Esophagus (tissue), 2 donors: Measurements from ENCODE around the gene INPP4B. TPM values are rescaled to one million over a fixed set of nuclear protein-coding genes. Genes with fewer than 3 reads are reported as not detected.

Source experiments
- H3K27ac ChIP-seq, 2 donors: one replicate each; pipeline ENCODE4 v1.5.1; 2013; ENCODE audit warnings: low read depth in 2 of 2, mild to moderate bottlenecking in 2 of 2, inconsistent platforms in 1 of 2, low read length in 1 of 2, moderate library complexity in 1 of 2
- H3K27me3 ChIP-seq, 2 donors: one replicate each; pipeline ENCODE4 v1.6.1; 2013; ENCODE audit warnings: low read length in 2 of 2, control low read depth in 1 of 2, mild to moderate bottlenecking in 1 of 2; ENCODE audit not compliant: insufficient read depth in 2 of 2, control insufficient read depth in 1 of 2
- H3K36me3 ChIP-seq, 2 donors: one replicate each; pipeline ENCODE4 v1.6.1; 2013; ENCODE audit warnings: low read length in 1 of 2; ENCODE audit not compliant: control insufficient read depth in 2 of 2, insufficient read depth in 2 of 2
- H3K4me1 ChIP-seq, 2 donors: one replicate each; pipeline ENCODE4 v1.6.1; 2013; ENCODE audit warnings: low read length in 1 of 2; ENCODE audit not compliant: control insufficient read depth in 2 of 2, insufficient read depth in 2 of 2
- H3K4me3 ChIP-seq, 2 donors: one replicate each; pipeline ENCODE4 v1.5.1; 2013; ENCODE audit warnings: low read length in 2 of 2, mild to moderate bottlenecking in 2 of 2, low read depth in 1 of 2, moderate library complexity in 1 of 2
- H3K9me3 ChIP-seq, 2 donors: one replicate each; pipeline ENCODE4 v1.6.1; 2013; ENCODE audit warnings: mild to moderate bottlenecking in 2 of 2, low read depth in 1 of 2, low read length in 1 of 2, moderate library complexity in 1 of 2; ENCODE audit not compliant: control insufficient read depth in 2 of 2, insufficient read depth in 1 of 2
- WGBS, 2 donors: extraction: QIAGEN DNeasy Blood & Tissue Kit; methylation state at CpG; one replicate each; pipeline ENCODE4 v1.1.7; 2013; 5-methylcytosine and 5-hydroxymethylcytosine counted together
- polyA plus RNA-seq, 2 donors: library from polyadenylated mRNA; stranded (reverse); fragments of 200-250 nt; gene quantifications; one replicate each; pipeline ENCODE4 v1.2.3, GENCODE V29; 2013
- donor health status: healthy with polysubstance abuse.
- donor health status: Bipolar disorder and iron deficiency.

INPP4B gene
- polyA plus RNA-seq, 2 donors = 2.5 to 4.4 TPM

DNA sequence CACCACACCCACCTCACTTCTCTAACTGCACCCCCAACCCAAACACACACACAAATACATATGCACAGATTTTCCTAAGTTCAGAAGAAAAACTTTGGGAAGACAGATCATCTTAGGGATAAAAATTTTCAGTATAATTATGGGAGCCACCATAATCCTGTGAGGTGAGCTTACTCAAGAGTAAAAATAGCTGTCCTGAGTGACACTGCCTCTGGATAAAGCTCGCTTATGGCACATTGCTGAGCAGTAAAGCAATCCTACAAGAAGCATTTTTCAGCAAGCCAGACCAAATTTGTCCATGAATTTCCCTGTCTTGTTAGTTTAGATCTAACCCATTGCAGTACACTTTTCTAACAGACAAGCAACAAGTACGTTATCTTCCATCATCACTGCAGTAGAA lies 83.8 kb downstream of the INPP4B start:
- Histone ChIP-seq H3K4me1 (no peaks in the 10 kb centered on the region), H3K27ac (no peak overlapping the region), H3K9me3 (no peaks in the 10 kb centered on the region), H3K36me3 (no peaks in the 10 kb centered on the region), H3K4me3 (no peak overlapping the region), H3K27me3 (peaks cover 0 to 3% of the 10 kb centered on the region in 2 donors)
- WGBS, 2 donors = 92 to 95% methylated on average over 2 of the region's 2 CpGs

DNA sequence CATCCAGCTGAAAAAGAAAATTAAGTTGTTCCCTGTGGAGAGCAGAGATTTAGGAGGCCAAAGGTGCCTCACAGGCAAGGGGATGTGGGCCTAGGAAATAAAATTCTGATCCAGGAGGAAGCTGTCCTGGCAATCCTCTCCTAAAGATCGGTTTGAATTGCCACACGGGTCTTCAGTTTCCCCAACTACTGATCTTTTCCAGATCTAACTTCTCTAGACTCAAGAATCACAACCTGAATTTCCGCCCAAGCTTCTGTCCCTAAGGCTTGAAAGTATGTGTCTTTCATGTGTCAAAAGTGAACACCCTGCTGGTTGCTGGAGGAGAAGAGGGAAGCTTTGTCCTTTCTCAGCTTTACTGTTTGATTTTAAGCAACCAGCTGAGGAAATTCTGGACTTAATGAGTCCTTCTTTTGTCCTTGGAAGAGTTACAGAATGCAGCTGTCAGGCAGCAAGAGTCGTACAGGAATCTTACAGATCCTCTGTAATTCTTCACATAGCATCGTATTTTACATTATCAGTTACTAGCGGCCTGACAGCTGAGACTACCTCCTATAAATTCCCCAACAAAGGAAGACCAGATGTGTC lies 93.8 kb downstream of the INPP4B start:
- WGBS, 2 donors = 76 to 78% methylated on average over 6 of the region's 6 CpGs
- Histone ChIP-seq H3K27ac (no peak overlapping the region), H3K9me3 (no peaks in the 10 kb centered on the region), H3K27me3 (no peaks in the 10 kb centered on the region), H3K4me3 (no peak overlapping the region), H3K4me1 (no peaks in the 10 kb centered on the region), H3K36me3 (no peaks in the 10 kb centered on the region)

DNA sequence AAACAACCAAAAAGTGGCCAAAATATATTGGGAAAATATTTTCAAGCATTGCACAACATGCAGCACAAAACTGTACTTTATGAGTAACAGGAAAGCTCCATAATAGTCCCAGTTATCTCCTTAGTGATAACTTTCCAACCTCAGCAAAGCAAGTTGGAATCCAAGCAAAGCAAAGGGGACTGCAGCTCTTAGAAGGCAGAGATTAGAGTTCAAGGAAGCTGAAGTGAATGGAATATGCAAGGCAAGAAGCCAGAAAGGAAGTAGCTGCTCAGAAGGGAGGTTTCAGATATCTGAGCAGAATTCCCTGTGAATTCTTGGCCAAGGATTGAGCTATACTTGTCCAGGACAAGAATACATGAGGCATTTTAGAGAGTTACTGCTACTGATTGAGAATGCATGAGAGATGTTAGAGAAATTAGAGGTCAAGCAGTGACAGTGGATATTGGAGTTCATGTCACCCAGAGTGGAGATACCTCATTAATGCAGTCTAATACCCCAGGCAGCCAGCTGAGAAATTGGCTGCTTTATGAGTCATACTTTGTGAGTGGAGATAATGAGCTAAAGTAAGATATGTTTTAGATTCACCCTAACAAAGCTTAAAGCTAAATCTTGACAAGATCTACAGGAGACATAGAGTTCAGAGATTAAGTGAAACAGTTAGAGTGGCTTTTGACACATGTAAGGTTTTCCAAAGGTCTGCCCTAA lies 102.8 kb downstream of the INPP4B start:
- no peaks in the 10 kb centered on the region for H3K4me1 ChIP-seq
- H3K4me3 ChIP-seq = no peak overlapping the region
- no peak overlapping the region for H3K27ac ChIP-seq
- no peaks in the 10 kb centered on the region for H3K36me3 ChIP-seq
- H3K9me3 ChIP-seq = no peaks in the 10 kb centered on the region
- H3K27me3 ChIP-seq = no peaks in the 10 kb centered on the region

DNA sequence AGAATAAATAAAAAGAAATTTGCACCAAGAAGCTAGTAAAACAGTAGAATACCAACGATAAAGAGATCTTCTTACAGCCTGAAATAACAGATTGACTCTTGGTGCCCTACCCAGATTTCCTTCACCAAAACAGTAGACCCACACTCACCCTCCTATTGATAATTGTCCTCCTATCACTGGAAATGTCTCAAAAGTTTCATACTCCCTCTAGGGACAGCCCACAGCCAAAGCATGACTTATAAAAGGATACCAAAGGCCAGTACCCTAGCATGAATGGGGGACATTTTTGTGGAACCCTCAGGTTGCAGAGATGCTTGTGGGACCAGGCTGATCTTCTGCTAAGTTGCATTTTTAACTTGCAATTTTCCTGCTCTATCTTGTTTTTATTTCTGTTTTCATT lies 104.1 kb downstream of the INPP4B start:
- no peak overlapping the region for H3K27ac ChIP-seq
- H3K4me3 ChIP-seq = no peak overlapping the region
- H3K4me1 ChIP-seq = no peaks in the 10 kb centered on the region
- no peaks in the 10 kb centered on the region for H3K9me3 ChIP-seq
- 77 to 83% methylated on average over 1 of the region's 1 CpG for WGBS, 2 donors
- no peaks in the 10 kb centered on the region for H3K27me3 ChIP-seq
- H3K36me3 ChIP-seq = no peaks in the 10 kb centered on the region

DNA sequence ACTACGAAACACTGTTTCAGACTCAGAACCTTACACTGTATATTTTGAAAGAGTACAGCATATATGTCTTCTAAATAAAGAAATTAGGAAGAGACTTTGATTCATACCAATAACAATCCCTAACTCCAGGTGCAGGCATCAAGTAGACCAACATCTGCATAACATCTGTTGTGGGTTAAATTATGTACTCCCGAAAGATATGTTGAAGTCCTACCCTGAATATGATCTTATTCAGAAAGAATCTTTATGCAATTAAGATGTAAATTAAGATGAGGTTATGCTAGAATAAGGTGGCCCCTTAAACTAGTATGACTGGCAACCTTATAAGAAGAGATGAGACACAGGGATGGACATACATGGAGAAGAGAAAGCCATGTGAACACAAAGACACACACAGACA lies 117.9 kb downstream of the INPP4B start:
- H3K36me3 ChIP-seq = no peaks in the 10 kb centered on the region
- H3K9me3 ChIP-seq = no peaks in the 10 kb centered on the region
- H3K4me1 ChIP-seq = no peaks in the 10 kb centered on the region
- H3K27ac ChIP-seq = no peak overlapping the region
- H3K4me3 ChIP-seq = no peak overlapping the region
- 88 to 90% methylated on average over 2 of the region's 2 CpGs for WGBS, 2 donors
- H3K27me3 ChIP-seq = no peaks in the 10 kb centered on the region

DNA sequence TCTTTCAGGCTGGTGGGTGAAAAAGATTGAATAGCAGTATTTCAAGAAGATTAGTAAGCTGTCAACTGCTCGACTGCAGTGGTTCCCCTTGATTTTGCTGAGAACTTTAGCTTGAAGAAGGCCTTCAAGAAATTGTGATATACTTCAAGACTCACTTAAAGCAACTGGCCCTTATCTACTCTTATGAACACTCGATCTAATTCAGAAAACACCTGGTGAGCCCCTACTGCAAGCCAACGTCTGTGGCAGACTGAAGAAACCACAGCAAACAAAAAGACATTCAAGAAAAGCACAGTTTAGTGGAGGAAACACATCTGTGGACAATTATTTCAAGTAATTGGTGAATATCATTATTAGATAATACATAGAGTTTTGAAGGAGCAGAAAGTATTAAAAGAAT lies 119.0 kb downstream of the INPP4B start:
- 60 to 66% methylated on average over 3 of the region's 3 CpGs for WGBS, 2 donors
- H3K27me3 ChIP-seq = no peaks in the 10 kb centered on the region
- no peak overlapping the region for H3K27ac ChIP-seq
- no peak overlapping the region for H3K4me3 ChIP-seq
- no peaks in the 10 kb centered on the region for H3K36me3 ChIP-seq
- H3K9me3 ChIP-seq = no peaks in the 10 kb centered on the region
- no peaks in the 10 kb centered on the region for H3K4me1 ChIP-seq

DNA sequence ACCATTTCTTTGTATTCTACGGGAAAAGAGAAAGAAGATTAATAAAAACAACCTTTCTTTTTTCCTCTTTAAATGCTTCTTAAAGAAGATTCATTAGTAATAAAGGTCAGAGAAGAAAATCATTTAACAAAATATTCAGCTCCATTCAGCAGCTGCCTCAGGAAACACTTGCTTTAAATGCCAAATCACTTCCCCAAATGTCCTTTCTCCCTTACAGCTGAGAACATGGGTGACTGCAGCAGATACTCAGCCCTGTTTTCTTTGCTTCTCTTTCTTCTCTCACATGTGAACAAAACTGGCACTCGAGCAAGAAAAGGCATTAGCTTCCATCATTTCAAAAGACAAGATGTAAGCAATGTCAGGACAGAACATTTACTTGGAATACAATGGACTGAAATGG lies 120.2 kb downstream of the INPP4B start:
- Histone ChIP-seq H3K9me3 (no peaks in the 10 kb centered on the region), H3K27me3 (no peaks in the 10 kb centered on the region), H3K4me1 (no peaks in the 10 kb centered on the region), H3K4me3 (no peak overlapping the region), H3K27ac (no peak overlapping the region), H3K36me3 (no peaks in the 10 kb centered on the region)
- WGBS, 2 donors = 60 to 70% methylated on average over 2 of the region's 2 CpGs

DNA sequence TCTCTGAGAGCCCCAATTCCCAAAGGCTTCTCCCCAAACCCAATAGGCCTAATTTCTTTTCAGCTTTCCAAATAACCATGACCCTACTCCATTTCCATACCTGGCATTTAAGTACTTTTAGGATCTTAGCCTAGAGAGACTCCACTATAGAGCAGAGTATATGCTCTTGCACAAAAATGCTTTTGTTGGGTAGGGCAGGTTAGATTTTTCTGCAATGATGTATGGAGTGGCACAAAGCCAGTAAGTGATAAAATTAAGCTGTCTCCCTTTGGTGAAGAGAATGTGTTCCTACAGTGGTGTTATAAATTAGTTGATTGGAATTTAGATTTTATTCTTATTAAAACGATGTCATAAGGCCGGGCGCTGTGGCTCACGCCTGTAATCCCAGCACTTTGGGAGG lies 124.9 kb downstream of the INPP4B start:
- H3K4me1 ChIP-seq = no peaks in the 10 kb centered on the region
- H3K27me3 ChIP-seq = no peaks in the 10 kb centered on the region
- H3K4me3 ChIP-seq = no peak overlapping the region
- 88 to 89% methylated on average over 4 of the region's 4 CpGs for WGBS, 2 donors
- no peaks in the 10 kb centered on the region for H3K36me3 ChIP-seq
- H3K27ac ChIP-seq = no peak overlapping the region
- H3K9me3 ChIP-seq = no peaks in the 10 kb centered on the region

DNA sequence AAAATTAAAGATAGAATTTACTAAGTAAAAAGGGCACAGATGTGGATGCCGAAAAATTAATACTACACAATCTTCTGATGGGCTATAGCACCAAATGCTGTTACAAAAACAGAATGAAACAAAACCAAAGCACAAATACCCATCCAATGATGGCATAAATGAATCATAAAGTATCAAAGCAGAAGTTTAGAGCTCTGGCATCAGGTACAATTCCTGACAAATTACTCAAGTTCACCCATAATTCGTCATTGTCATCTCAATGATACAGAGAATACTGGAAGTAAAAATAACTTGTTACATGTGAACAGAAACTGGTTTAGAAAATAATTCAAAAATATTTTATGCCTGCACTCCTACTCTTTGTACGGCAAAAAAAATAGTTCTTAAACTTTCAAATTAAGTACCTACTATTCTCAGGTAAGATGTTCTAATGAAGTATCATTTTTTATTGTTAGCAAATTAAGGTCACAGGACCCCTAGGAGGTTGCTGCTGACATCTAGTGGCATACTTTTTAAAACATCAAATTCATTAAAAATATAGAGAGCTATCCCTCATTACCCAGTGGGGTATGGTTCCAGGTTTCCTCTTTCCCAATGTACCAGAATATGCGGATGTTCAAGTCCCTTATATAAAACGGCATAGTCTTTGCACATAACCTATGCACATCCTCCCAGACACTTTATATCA lies 126.1 kb downstream of the INPP4B start:
- no peaks in the 10 kb centered on the region for H3K9me3 ChIP-seq
- no peak overlapping the region for H3K4me3 ChIP-seq
- no peak overlapping the region for H3K27ac ChIP-seq
- no peaks in the 10 kb centered on the region for H3K36me3 ChIP-seq
- no peaks in the 10 kb centered on the region for H3K27me3 ChIP-seq
- 51 to 59% methylated on average over 5 of the region's 5 CpGs for WGBS, 2 donors
- no peaks in the 10 kb centered on the region for H3K4me1 ChIP-seq

DNA sequence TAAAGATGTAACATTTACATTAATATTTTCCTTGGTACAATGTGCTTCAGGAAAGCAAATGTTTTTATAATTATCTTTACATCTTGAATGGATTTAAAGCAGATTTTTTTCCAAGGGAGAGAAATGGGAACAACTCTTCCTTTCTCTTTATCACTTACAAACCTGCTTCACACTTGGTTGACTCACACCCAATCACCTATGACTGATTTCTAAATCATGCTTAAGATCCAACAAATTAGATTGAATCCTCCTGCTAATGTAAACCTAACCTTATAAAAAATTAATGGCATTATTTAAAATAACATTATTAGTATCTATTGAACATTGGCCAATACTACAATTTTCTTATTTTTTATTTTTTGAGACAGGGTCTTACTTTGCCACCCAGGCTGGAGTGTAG lies 127.1 kb downstream of the INPP4B start:
- Histone ChIP-seq H3K27me3 (no peaks in the 10 kb centered on the region), H3K4me1 (no peaks in the 10 kb centered on the region)

More for the DNA sequence above, 127.1 kb downstream of the INPP4B start:
- Histone ChIP-seq H3K27ac (no peak overlapping the region), H3K9me3 (no peaks in the 10 kb centered on the region), H3K4me3 (no peak overlapping the region), H3K36me3 (no peaks in the 10 kb centered on the region)
